Prostate gland (tissue), 2 donors: ENCODE data around the gene DCP1B.

ENCODE experiments used
- CTCF ChIP-seq, 4 experiments: fragments of 200-600 bp in 2 of 4; fragments of 450-650 bp in 2 of 4; sonication (generic) in 2 of 4; IDR thresholded peaks; 1 replicate in 3 of 4; 2 replicates in 1 of 4; pipeline ENCODE4 v1.5.1; 2016 to 2019; ENCODE audit warnings: antibody characterized with exemption in 4 of 4, mild to moderate bottlenecking in 2 of 4, moderate library complexity in 2 of 4
- POLR2A ChIP-seq: fragments of 450-650 bp; IDR thresholded peaks from one replicate; pipeline ENCODE4 v1.6.1; 2016; ENCODE audit warnings: antibody characterized with exemption, mild to moderate bottlenecking

GRCh38 chr12:2029851-2030250, 25.6 kb upstream of the DCP1B start:
- TF ChIP-seq CTCF (IDR thresholded peaks at IDR 0.05) (no peak), POLR2A (no peak)
